ENCODE measurements around the gene NAALADL2.

DNA sequence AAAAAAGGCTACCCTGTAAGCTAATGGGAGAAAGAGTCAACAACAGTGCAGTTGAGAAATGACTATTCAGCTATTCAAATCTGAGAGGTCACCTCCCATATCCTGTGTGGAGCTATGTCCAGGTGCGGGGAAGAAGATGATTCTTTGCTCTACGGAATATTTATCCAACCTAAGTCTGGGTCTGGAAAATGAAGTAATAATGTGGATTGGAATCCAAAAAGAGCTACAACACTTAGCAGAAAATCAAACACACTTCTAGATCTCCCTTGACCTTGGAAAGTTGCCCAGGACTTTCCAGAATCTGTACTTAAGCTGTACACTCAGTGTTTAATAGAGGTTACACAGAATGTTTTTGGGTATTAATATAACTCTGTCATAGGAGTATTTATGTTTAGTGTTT is 251.9 kb downstream of the NAALADL2 start:
- TF ChIP-seq, protein P1, sequence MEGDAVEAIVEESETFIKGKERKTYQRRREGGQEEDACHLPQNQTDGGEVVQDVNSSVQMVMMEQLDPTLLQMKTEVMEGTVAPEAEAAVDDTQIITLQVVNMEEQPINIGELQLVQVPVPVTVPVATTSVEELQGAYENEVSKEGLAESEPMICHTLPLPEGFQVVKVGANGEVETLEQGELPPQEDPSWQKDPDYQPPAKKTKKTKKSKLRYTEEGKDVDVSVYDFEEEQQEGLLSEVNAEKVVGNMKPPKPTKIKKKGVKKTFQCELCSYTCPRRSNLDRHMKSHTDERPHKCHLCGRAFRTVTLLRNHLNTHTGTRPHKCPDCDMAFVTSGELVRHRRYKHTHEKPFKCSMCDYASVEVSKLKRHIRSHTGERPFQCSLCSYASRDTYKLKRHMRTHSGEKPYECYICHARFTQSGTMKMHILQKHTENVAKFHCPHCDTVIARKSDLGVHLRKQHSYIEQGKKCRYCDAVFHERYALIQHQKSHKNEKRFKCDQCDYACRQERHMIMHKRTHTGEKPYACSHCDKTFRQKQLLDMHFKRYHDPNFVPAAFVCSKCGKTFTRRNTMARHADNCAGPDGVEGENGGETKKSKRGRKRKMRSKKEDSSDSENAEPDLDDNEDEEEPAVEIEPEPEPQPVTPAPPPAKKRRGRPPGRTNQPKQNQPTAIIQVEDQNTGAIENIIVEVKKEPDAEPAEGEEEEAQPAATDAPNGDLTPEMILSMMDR (conservative IDR thresholded peaks at IDR 0.05): no peak
- no peak for TF ChIP-seq ZFX (IDR thresholded peaks at IDR 0.05)
